Non-pigmented ciliary epithelial cell (primary cell): ENCODE results near the gene DDTL.

Experiments
- DNase-seq: peaks from one replicate; pipeline ENCODE4 v3.0.0-alpha.2; 2010; ENCODE audit warnings: low read depth

DDTL gene

DNA sequence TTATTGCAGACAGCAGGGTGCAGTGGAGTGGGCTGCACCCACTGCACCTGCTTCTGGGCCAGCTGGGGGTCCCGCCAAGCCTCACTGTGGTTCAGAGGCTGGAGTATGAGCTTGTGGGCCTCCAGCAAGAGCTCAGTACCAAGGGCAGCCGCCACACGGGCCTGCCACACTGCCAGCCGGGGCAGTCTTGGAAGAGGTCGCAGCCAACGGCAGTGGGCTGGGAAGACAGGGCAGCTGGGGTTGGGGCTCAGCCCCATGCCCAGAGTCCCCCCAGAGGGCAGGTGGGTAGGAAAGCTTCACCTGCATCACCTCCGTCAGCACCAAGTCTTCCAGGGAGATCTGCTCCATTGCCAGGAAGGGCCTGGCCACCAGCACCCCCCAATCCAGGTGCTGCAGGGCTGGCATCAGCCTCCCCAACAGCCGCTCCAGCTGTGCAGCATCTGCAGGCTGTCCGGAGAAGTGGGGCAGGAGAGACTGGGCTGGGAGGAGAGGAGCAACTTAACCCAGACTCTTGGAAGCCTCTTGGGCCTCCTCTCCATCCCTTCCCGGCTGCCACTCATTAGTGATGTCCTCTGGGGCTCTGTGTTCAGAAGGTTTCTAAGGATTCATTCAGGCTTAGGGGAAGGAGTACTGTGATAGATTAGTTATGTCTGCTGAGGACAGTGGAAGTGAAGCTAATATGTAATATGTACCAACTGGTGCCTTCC is 39.7 kb downstream of the DDTL start:
- DNase-seq = no peak

DNA sequence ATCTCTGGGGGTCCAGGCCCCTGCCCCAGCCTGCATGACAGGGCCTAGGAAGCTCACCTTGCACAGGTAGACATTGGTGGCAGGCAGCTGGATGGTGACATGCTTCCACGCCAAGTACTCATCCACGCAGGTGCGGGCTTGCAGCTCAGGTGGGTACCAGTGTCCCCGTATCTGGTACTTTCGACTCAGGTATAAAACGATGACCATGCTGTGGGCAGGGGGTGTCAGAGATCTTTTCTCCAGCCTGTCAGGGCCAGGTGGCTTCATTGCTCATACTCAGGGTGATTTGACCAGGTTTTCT is 40.2 kb downstream of the DDTL start:
- no peak for DNase-seq

DNA sequence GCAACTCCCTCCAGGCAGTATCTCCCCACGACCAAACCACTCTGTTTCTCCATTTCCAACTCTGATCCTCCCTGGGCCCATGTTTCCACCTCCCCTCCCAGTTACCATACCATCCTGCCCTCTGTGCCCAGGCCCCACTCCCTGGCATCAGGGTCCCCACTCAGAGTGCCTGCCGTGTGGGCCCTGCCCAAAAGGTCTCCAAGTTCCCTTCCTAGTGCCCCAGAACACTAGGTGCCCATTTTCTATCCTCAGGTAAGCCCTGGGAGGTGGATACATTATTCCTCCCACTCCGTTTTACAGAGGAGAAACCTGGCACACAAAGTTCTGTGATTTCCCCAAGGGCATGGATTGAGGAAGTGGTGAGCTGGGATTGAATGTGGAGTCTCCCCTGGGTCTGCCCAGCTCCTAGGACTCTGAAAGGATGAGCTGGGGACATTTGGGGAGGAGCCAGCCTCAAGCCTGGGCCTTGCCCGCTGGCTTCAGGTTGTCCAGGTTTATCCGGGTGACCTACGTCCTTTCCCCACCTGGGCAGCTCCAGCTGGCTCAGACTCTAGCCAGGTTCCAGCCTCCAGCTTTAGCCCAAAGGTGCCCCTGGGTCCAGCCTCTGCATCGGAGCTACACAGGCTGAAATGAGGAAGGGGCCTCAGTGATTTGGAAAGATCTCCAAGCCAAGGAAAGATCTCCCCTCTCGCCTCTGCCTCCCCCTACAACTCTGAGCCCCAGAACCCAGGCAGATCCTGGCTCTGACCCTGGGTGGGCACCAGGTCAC is 40.7 kb downstream of the DDTL start:
- no peak for DNase-seq

DNA sequence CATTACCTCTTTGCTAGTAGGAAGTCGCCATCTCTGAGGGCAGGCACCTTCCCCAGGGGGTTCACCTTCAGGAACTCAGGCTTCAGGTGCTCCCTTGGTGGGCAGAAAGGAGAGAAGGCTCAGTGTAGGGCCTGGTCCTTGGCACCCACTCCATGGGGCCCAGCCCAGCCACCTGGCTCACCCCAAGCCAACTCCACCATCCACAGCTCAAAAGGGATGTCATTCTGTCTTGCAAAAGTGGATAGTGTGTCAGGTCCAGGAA is 41.3 kb downstream of the DDTL start:
- no peak for DNase-seq

DNA sequence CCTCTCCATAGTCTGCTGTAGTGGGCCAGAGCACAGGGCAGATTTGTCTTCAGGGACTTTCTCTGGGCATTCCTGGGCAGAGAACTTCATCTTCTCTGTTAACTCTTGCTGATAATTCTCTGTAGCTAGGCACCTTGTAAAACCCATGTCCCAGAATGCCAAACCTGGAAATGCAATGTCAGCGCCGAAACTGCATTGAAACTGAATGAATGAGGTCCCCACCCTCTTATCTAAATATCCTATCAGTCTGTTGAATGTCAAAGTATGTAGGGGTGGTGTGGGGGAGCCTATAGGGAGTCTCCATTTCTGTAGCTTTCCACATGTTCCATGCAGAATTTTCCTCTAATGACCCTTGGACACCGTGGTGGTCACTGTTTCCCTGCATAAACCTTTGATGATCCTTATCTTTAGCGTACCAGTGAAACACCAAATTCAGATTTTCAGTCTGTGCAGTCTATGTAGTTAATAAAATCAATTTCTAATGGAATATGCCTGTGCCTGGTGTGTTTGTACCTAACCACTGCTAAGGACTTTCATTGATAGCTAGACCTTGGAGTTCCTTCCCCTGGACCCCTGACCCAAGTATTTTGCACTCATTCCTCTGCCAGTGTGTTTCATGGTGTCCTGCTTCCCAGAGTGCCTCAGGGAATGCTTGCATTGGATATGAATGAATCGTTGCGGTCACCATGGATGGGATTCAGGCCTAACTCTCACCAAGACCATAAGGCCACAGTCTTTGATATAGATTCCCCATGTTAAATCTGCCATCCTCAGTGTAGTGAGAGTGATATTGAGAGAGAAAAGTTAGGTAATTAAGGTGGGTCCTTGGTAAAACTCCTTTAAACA is 41.9 kb downstream of the DDTL start:
- no peak for DNase-seq

DNA sequence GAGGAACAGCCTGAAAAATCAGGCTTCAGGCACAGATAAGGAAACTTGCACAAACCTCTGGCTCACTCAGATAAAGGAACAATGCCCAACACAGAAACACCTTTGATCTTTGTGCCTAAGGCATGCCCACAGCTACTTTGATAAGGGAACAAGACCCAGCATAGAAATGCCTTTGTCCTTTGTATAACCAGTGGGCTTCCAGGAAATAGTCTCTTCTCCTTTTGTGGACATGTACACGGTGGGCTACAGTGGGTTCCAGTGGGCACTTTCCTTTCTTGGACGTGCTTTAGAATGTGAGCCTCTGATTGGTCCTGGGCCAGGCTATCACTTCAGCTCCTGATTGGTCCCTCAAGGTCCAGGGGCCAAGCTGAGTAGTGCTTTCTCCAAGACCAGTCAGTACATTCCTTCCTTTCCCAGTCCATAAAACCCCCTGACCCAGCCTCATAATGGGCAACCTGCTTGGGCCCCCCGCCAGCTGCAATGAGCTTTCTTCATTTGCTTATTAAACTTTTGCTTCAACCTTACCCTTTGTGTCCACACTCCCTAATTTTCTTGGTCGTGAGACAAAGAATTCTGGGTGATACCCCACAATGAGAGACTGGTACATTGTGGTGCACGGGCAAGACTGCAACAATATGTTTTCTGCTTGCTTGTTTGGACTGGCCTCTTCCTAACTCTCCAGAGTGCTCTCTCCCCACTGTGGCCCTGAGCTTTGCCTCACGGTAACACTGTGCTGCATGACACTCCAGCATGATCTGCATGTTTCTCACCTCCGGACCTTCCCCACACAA is 42.7 kb downstream of the DDTL start:
- DNase-seq = no peak

DNA sequence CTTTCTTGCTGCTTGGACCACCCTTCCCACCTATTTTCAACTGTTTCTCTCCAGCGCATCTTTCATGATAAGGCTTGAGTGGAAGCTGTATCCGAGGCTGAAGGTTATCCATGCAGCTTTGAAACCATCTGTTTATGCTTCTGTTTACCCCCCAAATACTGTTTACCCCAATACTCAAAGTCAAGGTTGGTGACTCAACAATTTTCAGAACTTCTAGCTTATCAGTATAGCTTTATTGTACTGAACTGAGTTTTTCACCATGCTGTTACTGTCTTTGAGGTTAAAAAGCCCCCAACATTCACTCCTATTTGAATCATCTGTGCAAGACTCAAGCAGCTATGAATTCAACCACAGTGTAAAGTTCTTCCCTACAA is 43.3 kb downstream of the DDTL start:
- no peak for DNase-seq

DNA sequence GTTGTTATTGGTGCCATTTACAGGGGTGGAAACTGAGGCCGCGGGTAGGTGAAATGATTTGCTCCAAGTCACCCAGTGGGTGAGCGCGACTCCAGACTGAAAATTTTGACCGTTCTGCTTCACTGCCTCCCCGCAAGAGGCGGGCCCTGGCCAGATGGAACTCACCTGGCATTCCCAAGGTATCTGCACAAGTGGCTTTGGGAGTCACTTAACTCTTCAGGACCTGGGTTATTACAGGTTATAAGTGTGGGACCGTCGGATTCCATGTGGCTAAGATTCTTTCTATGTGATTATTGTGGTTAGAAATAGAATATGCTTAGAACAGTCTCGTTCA is 45.0 kb downstream of the DDTL start:
- DNase-seq = no peak

DNA sequence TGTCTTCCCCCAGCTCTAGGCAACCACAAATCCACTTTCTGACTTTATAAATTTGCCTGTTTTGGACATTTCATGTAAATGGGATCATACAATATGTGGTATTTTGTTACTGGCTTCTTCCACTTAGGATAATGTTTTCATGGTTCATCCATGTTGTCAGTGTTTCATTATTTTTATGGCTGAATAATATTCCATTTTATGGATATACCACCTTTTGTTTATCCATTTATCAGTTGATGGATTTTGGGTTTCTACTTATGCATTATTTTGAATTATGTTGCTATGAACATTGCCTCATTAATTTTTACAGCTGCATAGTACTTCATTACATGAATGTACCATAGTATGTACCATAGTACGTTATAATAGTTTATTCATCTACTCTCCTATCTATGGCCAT is 49.5 kb downstream of the DDTL start:
- DNase-seq = no peak

DNA sequence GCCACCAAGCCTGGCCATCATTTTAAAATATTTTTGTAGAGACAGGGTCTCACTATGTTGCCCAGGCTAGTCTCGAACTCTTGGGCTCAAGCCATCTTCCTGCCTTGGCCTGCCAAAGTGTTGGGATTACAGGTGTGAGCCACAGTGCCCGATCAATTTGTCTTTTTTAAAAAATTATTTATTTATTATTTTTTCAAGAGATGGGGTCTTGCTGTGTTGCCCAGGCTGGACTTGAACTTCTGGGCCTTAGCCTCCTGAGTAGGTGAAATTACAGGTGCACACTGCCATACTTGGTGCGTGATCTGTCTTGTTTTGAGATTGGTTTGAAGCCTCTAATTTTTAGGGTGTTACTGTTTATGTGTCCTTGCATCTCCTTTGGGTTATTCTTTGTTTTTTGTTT is 54.6 kb downstream of the DDTL start:
- no peak for DNase-seq
